Non-pigmented ciliary epithelial cell (primary cell): Measurements from ENCODE around the gene RNU2-63P.
"Not testable (repeated sequence)": the region's sequence is repeated elsewhere in the genome, so short reads cannot be mapped to it uniquely, and the experiment has no call there.

Experiments
- DNase-seq: peaks from one replicate; pipeline ENCODE4 v3.0.0-alpha.2; 2010; ENCODE audit warnings: low read depth

RNU2-63P gene

GRCh38 chr2:88028931-88029330 lies 12.6 kb upstream of the RNU2-63P start:
- no peak for DNase-seq

GRCh38 chr2:88027697-88028389 lies 11.5 kb upstream of the RNU2-63P start:
- no peak for DNase-seq

- no peak for DNase-seq
These were observed 8.2 kb upstream of the RNU2-63P start for GRCh38 chr2:88024509-88024908.

GRCh38 chr2:88022669-88022921 lies 6.2 kb upstream of the RNU2-63P start:
- no peak for DNase-seq

GRCh38 chr2:88019985-88020384 lies 3.6 kb upstream of the RNU2-63P start:
- no peak for DNase-seq

GRCh38 chr2:88018909-88019308 lies 2.6 kb upstream of the RNU2-63P start:
- no peak for DNase-seq

GRCh38 chr2:88018077-88018805 lies 1.9 kb upstream of the RNU2-63P start:
- DNase-seq = not testable (repeated sequence)

- DNase-seq = not testable (repeated sequence)
These were observed 1.4 kb upstream of the RNU2-63P start for GRCh38 chr2:88017780-88018038.

- DNase-seq = no peak
These were observed 823 bp upstream of the RNU2-63P start for GRCh38 chr2:88016960-88017779.

- DNase-seq = no peak
These were observed 5.3 kb downstream of the RNU2-63P start for GRCh38 chr2:88011011-88011410.

- DNase-seq = no peak
These were observed 6.2 kb downstream of the RNU2-63P start for GRCh38 chr2:88010136-88010535.

GRCh38 chr2:88006912-88007439 lies 9.4 kb downstream of the RNU2-63P start:
- no peak for DNase-seq

- DNase-seq = no peak
These were observed 10.6 kb downstream of the RNU2-63P start for GRCh38 chr2:88005776-88006175.

- no peak for DNase-seq
These were observed 13.1 kb downstream of the RNU2-63P start for GRCh38 chr2:88003074-88003755.

- no peak for DNase-seq
These were observed 14.0 kb downstream of the RNU2-63P start for GRCh38 chr2:88002359-88002707.

GRCh38 chr2:88000474-88000873 lies 15.9 kb downstream of the RNU2-63P start:
- not testable (repeated sequence) for DNase-seq

- no peak for DNase-seq
These were observed 19.8 kb downstream of the RNU2-63P start for GRCh38 chr2:87996570-87996969.

- no peak for DNase-seq
These were observed 20.6 kb downstream of the RNU2-63P start for GRCh38 chr2:87995756-87996155.

GRCh38 chr2:87994304-87994850 lies 22.0 kb downstream of the RNU2-63P start:
- DNase-seq = not testable (repeated sequence)

- DNase-seq = not testable (repeated sequence)
These were observed 23.8 kb downstream of the RNU2-63P start for GRCh38 chr2:87992569-87992968.

- DNase-seq = not testable (repeated sequence)
These were observed 28.9 kb downstream of the RNU2-63P start for GRCh38 chr2:87987473-87987872.

GRCh38 chr2:87985902-87986301 lies 30.4 kb downstream of the RNU2-63P start:
- not testable (repeated sequence) for DNase-seq
